ENCODE measurements around the gene FARS2. TPM values are rescaled to one million over a fixed set of nuclear protein-coding genes. Genes with fewer than 3 reads are reported as not detected.

FARS2 gene
- total RNA-seq, 1 donor from 2014 or later, result 16.5 TPM

DNA sequence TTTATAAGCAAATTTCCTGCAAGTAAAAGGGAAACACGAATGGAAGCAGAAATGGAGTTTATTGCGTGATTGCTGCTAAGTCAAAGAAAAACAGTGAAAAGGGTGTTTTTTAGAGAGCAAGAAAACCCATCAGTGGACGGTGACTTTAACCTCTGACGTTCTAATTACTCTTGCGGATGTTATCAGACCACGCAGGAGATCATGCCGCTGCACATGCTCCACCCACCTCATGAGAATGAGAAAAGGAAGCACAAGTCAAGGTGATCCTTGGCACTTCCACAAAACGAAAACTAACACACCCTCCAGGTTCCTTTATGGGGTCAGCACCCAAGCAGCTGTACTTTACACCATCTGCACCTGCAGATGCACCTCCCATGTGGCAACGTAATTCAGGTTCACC is 45.5 kb upstream of the FARS2 start:
- H3K27ac ChIP-seq, result no peak overlapping the region

DNA sequence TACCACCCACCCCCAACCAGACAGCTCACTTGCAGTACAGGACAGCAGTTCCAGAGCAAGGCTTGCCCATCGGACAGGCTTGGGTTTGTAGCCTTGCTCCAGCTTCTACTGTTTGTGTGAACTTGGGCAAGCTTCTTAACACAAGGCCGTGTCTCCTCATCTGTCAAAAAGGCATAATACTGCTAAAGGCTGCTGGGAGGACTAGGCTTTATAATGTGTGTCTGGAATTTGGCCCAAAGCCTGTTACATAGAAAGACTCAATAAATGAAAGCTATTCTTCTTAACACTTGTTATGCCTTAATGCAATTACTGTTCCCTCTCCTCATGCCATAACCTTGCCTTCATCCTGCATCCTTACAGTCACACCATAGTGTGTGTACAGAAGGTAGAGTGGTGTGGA is 44.0 kb upstream of the FARS2 start:
- H3K36me3 ChIP-seq, result peaks cover 0 to 17% of the 10 kb centered on the region in 2 donors
- H3K9me3 ChIP-seq, result no peaks in the 10 kb centered on the region
- H3K4me3 ChIP-seq, result no peak overlapping the region
- TF ChIP-seq POLR2A (IDR thresholded peaks at IDR 0.05) (no peak), POLR2AphosphoS5 (IDR thresholded peaks at IDR 0.05; ENCODE audit: insufficient read depth in 1 of 2, low read depth in 1 of 2) (no peak)
- TF ChIP-seq, protein P1, sequence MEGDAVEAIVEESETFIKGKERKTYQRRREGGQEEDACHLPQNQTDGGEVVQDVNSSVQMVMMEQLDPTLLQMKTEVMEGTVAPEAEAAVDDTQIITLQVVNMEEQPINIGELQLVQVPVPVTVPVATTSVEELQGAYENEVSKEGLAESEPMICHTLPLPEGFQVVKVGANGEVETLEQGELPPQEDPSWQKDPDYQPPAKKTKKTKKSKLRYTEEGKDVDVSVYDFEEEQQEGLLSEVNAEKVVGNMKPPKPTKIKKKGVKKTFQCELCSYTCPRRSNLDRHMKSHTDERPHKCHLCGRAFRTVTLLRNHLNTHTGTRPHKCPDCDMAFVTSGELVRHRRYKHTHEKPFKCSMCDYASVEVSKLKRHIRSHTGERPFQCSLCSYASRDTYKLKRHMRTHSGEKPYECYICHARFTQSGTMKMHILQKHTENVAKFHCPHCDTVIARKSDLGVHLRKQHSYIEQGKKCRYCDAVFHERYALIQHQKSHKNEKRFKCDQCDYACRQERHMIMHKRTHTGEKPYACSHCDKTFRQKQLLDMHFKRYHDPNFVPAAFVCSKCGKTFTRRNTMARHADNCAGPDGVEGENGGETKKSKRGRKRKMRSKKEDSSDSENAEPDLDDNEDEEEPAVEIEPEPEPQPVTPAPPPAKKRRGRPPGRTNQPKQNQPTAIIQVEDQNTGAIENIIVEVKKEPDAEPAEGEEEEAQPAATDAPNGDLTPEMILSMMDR (IDR thresholded peaks at IDR 0.05), result no peak
- H3K27ac ChIP-seq, result no peak overlapping the region
- no peaks in the 10 kb centered on the region for H3K4me1 ChIP-seq
- intact Hi-C loops (cut with DNase I), result no loop called here
- no peaks in the 10 kb centered on the region for H3K27me3 ChIP-seq
- no peak for DNase-seq (ENCODE audit: extremely low spot score in 2 of 2)

More for the DNA sequence above, 45.5 kb upstream of the FARS2 start:
- intact Hi-C loops (cut with DNase I), result no loop called here
- Histone ChIP-seq H3K36me3 (peaks cover 0 to 17% of the 10 kb centered on the region in 2 donors), H3K9me3 (no peaks in the 10 kb centered on the region), H3K4me3 (no peak overlapping the region), H3K4me1 (no peaks in the 10 kb centered on the region), H3K27me3 (no peaks in the 10 kb centered on the region)
- DNase-seq (ENCODE audit: extremely low spot score in 2 of 2), result no peak
- no peak for TF ChIP-seq POLR2A (IDR thresholded peaks at IDR 0.05)
- TF ChIP-seq, protein P1 (IDR thresholded peaks at IDR 0.05), result no peak
- TF ChIP-seq POLR2AphosphoS5 (IDR thresholded peaks at IDR 0.05; ENCODE audit: insufficient read depth in 1 of 2, low read depth in 1 of 2), result no peak

DNA sequence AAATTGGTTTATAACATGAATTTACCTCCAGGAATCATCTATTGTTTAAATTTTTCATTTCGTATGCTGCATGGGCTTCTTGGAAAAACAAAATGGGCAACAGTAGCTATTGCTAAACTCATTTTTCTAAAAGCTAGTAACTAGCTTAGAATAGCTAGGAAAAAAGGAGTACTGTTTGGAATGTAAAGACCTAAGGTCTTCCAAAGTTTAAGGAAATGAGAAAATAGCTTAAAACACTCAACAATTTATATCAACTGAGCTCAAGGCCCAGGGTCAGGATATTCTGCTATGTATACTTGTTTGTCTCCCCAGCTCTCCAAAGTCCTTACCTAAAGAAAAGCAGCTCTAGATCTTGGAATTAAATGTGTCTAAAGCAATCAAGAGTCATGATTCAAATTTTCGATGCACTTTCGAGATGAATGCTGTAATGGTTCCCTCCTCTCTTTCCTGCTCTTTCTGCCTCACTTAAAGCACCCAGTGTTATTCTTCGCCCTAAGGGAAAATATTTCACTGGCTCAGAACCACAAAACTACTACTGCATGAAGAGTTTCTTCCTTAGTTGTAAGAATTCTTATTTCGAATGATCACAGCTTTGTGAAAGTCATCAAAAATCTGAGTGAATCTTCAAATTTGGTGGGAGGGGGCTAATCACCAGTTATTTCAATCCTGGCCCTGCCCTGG is 42.2 kb upstream of the FARS2 start:
- no peaks in the 10 kb centered on the region for H3K27me3 ChIP-seq
- H3K4me1 ChIP-seq, result no peaks in the 10 kb centered on the region
- no peak overlapping the region for H3K4me3 ChIP-seq
- TF ChIP-seq POLR2AphosphoS5 (IDR thresholded peaks at IDR 0.05; ENCODE audit: insufficient read depth in 1 of 2, low read depth in 1 of 2) (no peak), POLR2A (IDR thresholded peaks at IDR 0.05) (no peak)
- TF ChIP-seq, protein P1 (IDR thresholded peaks at IDR 0.05), result no peak
- peaks cover 0 to 2% of the 10 kb centered on the region in 2 donors for H3K36me3 ChIP-seq
- no peak for DNase-seq (ENCODE audit: extremely low spot score in 2 of 2)
- H3K27ac ChIP-seq, result no peak overlapping the region
- intact Hi-C loops (cut with DNase I), result no loop called here
- H3K9me3 ChIP-seq, result no peaks in the 10 kb centered on the region

DNA sequence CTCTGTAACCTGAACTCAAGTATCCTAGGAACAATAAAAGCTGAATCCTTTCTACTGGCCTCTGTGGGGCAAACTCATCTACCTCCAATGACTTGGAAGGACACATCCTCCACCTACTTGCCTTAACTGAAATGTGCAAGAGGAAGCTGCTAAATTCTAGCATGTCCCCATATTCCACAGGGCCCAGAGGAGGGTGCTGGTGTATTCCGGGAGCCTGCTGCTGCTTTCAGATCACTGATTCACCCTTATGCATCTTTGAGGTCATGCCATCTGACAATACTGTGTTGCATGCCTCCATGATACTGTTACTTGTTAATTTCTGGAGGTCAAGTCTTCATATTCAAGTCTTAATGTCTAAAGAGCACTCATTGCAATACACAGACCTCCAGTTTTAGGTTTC is 40.9 kb upstream of the FARS2 start:
- no peaks in the 10 kb centered on the region for H3K4me1 ChIP-seq
- no peak overlapping the region for H3K4me3 ChIP-seq
- TF ChIP-seq POLR2A (IDR thresholded peaks at IDR 0.05), result no peak
- no peak for TF ChIP-seq POLR2AphosphoS5 (IDR thresholded peaks at IDR 0.05; ENCODE audit: insufficient read depth in 1 of 2, low read depth in 1 of 2)
- TF ChIP-seq, protein P1 (IDR thresholded peaks at IDR 0.05), result no peak
- no peaks in the 10 kb centered on the region for H3K27me3 ChIP-seq
- intact Hi-C loops (cut with DNase I), result no loop called here
- no peak for DNase-seq (ENCODE audit: extremely low spot score in 2 of 2)
- H3K36me3 ChIP-seq, result no peaks in the 10 kb centered on the region
- no peak overlapping the region for H3K27ac ChIP-seq
- H3K9me3 ChIP-seq, result no peaks in the 10 kb centered on the region

DNA sequence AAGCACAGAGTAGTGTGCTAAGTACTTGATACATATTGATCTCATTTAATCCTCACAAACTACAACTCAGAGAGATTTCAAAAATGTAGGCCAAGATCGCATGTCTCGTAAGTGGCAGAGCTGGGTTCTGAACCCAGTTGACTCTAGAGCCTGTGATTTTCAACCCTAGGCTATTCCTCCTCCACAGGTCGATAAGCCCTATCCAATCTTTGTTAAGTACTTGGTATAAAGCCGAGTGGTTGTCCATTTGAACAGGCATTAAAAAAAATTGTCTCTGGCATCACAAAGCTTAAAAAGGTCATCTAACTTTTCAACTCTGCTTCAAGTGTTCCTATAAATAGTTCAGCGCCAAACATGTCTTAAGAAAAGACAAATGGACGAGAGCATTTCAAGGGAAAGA is 38.0 kb upstream of the FARS2 start:
- Histone ChIP-seq H3K27me3 (no peaks in the 10 kb centered on the region), H3K36me3 (no peaks in the 10 kb centered on the region), H3K27ac (no peak overlapping the region), H3K4me1 (no peaks in the 10 kb centered on the region), H3K9me3 (no peaks in the 10 kb centered on the region), H3K4me3 (no peak overlapping the region)
- no peak for DNase-seq (ENCODE audit: extremely low spot score in 2 of 2)
- intact Hi-C loops (cut with DNase I), result no loop called here
- TF ChIP-seq POLR2A (IDR thresholded peaks at IDR 0.05), result no peak
- TF ChIP-seq, protein P1 (IDR thresholded peaks at IDR 0.05), result no peak
- no peak for TF ChIP-seq POLR2AphosphoS5 (IDR thresholded peaks at IDR 0.05; ENCODE audit: insufficient read depth in 1 of 2, low read depth in 1 of 2)

Data from vagina (tissue), 2 donors.